ENCODE data around the gene PTPN1.
A peak's percentile ranks its signal among the peaks of the same experiment; 100 is the strongest.
"Not testable (repeated sequence)": the region's sequence is repeated elsewhere in the genome, so short reads cannot be mapped to it uniquely, and the experiment has no call there.

Gene PTPN1

DNA sequence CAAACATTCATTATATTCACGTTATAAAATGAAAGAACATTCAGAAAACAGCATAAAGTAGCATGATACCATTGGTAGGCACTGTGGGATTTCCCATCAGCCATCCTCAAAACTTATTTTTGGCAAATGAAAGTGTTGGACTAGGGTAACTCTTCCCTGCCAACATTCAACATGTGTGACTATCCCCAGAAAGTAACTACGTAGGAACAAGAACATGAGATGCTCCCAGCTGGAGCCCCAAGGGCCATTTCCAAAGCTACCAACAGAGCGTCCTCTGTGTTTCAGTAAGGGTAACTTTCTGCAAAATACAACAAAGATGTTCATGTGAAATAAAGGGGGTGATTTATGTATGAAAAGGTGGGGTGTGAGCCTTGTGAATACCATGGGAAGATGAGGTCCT, 28.4 kb upstream of the PTPN1 start:
- DNase-seq (ENCODE audit: low read depth) = peak; percentile 49

DNA sequence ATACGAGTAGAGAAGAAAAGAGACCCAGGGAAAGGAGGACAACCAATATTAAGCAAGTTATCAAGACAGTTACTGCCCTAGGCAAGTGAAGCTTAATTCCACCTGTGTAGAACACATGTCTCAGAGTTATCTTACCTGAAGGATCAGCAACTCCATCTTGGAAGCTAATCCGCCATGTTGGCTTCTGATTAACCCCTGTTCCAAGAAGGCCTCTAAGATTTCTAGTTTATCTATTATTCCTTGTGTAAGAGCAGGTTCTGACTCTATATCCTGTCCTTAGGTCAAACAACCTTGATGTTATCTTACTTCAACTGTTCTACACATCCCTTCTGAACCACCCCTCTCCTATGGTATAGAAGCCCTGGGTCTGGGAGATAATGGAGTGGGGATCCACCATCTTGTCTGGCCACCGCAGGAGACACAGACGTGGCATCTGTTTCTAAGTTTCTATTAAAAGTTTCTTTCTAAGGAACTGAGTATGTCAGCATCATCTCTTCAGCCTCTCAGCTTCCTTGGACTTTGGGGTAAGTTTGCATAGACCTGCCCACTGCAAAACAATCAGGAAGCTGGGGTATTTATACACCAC, 27.7 kb upstream of the PTPN1 start:
- no peak for DNase-seq (ENCODE audit: low read depth)

DNA sequence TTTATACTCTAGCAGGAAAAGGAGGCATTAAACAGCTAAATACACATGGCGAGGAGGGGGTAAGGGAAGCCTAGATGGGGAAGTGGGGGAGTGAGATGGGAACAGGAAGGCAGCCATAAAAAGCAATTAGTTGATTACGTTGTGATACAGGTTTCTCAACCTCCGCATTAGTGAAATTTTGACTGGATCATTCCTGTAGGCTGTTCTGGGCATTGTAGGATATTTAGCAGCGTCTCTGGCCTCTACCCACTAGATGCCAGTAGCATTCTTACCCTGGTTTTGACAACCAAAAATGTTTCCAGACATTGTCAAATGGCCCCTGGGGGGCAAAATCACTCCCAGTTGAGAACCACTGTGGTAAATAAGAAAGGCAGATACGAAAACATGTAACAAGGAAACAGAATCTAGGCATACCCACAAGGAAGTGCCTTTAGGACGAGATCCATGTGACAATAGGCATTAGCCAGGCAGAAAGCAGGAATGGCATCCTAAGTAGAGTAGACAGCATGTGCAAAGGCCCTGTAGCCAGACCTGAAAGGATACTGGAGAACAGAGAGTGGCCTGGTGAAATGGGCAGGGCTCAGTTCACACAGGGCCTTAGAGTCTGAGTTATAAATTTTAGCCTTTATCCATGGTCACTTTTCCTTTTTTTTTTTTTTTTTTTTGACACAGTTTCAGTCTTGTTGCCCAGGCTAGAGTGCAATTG, 25.8 kb upstream of the PTPN1 start:
- DNase-seq (ENCODE audit: low read depth) = no peak

DNA sequence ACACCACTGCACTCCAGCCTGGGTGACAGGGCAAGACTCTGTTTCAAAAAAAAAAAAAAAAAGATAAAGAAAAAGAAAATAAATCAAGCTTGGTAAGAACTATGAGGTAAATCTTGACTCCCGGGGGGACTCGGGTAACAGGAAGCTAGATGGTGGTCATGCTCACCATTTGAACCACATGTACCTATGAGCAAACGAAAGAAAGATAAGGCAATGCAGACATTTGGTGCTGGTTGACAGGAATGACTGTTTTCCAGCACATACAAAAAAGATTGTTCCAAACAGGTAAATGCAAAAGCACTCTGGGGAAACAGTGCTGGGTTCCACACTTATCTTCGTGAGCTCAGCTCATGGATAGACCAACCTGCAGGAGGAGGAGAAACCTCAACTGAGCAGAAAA, 22.8 kb upstream of the PTPN1 start:
- no peak for DNase-seq (ENCODE audit: low read depth)

DNA sequence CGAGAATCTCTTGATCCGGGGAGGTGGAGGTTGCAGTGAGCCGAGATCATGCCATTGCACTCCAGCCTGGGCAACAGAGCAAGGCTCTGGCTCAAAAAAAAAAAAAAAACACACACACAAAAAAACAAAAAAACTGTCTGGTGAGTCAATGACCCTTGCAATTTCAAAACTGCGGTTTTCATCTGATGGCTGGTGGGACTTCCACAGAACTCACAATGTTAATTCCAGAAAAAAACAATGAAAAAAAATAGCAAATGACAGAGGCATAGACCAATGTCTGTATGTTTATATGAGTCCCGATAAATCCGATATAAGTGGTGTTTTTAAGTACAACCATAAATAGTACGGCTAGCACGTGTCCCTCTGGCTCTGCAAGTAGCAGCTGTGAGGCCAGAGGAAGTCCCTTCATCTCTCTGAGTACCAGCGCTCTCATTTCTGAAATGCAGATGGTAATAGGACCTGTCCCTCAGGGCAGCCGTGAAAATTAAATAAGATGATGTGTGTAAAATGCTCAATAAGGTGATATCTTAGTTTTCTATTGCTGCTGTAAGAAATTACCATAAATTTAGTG, 21.9 kb upstream of the PTPN1 start:
- DNase-seq (ENCODE audit: low read depth) = no peak

DNA sequence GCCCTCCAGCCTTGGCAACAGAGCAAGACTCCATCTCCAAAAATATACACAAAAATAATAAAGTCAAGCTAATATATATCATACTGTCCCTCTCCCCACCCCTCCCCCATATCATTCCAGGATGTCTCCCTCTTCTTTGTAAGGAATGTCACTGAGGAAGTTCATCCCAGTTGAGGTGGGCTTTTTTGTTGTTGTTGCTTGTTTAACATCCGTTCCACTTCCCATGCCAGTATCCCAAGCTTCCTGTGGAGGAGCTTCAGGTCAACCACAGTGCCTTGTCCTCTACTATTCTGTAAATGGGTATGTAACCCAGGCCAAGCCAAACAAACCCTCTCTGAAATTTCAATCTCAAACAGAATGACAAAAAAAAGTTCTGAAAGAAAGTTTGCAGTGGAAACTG, 19.0 kb upstream of the PTPN1 start:
- DNase-seq (ENCODE audit: low read depth) = no peak

DNA sequence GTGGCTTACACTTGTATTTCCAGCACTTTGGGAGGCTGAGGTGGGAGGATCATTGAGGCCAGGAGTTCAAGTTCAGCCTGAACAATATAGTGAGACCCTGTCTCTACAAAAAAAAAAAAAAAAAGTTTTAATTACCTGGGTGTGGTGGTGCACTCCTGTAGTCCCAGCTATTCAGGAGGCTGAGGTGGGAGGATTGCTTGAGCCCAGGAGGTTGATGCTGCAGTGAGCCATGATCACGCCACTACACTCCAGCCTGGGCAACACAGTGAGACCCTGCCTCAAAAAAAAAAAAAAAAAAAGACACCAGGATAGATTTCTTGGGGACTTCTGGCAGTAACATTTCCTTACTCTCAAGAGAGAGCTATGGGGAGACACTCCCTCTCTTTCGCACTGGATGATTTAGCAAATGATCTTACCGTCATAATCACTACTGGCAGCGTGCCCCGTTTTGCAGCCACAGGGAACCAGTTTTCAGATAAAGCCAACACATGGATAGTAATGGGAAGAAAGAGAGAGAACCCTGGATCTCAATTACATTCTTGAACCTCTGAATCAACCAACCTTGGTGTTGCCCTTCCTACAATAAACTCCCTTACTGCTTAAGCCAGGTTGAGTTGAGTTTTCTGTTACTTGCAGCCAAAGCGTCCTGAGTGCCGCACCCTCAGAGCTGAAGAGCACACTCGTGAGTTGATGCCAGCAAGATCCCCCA, 18.1 kb upstream of the PTPN1 start:
- no peak for DNase-seq (ENCODE audit: low read depth)

DNA sequence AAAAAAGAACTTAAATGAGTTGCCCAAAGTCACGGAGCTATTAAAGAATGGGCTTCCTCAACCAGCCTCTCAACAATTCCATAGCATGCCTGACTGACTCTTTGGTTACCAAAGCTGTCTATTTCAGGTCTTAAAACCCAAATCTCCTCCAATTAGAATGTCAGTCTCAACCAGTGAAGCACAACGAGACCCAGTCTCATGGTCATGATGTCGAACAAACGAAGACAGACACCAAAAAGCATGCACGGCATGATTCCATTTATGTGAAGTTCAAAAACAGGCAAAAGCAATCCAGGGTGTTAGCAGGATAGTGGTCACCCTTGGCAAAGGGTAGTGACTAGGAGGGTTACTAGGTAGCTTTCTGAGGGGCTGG, 16.3 kb upstream of the PTPN1 start:
- DNase-seq (ENCODE audit: low read depth) = no peak

DNA sequence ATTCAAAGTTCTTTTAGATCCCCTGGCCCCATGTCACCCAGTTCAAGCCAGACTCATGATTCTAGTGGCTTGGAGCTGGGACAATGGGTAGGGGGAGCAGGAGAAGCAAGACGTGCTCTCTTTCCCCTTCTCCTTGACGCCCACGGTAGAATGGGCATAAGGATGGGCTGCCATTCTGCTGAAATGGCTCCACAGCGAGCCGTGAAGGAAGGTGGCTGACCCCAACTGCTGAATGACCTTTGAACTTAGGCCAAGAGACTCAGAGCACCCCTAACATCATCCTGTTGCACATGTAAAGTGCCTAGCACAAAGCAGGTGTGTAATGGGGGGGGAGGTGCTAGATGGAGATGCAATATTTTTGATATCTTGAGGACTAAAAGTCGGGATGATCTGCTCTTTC, 15.8 kb upstream of the PTPN1 start:
- DNase-seq (ENCODE audit: low read depth) = no peak

DNA sequence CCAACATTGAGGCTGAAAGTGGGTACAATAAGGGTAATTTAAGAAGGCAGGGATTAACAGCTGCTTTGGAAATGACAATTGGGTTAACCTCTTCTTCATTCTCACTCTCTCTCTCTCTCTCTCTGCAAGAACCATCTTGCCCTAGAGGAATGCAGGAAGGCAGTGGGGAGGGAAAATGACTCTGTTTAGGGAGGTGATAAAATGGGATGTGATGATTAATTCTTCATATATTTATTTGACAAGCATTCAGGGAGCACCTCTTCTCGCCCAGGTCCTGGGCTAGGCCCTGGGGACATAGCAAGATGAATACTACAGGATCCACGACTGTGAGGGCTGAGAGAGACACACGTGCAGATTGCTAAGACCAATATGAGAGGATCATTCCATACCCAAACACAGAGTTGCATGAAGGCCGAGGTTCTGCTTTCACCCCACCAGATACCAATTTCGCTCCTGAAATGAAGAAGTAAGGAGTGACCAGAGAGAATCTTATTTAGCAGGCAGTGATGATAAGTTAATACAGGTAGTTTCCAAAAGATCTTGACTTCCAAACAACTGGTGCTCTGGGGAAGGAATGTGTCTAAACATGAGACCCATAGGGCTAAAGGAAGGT, 13.3 kb upstream of the PTPN1 start:
- no peak for DNase-seq (ENCODE audit: low read depth)

DNA sequence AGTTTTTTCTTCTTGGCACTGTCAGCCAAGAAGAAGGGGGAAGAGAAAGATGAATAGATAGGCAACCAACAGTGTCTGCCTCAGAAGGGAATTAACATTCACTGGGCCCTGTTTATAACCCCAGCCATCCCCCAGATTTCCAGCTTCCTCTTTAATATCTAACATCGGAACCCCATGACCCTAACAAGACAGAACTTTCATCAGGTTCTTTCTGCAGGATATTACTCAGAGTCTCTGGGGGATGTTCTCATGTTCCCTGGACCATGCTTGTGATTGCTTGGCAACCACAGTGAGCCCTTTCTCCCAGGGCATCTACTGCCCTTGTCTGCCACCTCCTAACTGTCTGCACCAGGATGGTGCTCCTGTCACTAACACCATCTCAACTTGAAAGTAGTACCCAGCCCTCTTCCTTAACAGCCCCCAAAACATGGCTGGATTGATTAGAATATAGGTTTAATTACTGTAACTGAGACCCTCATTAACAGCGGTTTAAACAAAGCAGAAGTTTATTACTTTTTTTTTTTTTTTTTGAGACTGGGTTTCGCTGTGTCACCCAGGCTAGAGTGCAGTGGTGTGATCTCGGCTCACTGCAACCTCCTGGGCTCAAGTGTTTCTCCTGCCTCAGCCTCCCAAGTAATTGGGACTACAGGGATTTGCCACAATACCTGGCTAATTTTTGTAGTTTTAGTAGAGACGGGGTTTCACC, 12.0 kb upstream of the PTPN1 start:
- peak; percentile 73 for DNase-seq (ENCODE audit: low read depth)

DNA sequence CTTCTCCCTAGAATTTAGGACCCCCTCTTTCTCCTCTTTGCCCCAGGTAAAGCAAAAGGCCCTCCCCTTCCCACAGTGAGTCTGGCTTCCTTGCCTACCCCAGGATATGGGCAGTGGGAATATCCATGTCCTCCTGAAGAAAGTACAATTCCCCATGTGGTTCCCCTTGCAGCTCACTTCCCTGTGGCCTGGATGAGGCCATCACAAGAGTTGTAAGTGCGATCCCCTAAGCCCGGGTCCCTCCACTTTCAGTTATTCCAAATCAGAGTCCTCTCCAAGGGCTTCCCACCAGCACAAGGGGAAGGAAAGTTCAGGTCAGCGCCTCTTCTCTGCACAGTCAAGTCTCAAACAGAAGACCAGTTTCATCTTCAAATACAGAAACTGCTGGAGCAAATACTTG, 10.2 kb upstream of the PTPN1 start:
- DNase-seq (ENCODE audit: low read depth) = no peak

DNA sequence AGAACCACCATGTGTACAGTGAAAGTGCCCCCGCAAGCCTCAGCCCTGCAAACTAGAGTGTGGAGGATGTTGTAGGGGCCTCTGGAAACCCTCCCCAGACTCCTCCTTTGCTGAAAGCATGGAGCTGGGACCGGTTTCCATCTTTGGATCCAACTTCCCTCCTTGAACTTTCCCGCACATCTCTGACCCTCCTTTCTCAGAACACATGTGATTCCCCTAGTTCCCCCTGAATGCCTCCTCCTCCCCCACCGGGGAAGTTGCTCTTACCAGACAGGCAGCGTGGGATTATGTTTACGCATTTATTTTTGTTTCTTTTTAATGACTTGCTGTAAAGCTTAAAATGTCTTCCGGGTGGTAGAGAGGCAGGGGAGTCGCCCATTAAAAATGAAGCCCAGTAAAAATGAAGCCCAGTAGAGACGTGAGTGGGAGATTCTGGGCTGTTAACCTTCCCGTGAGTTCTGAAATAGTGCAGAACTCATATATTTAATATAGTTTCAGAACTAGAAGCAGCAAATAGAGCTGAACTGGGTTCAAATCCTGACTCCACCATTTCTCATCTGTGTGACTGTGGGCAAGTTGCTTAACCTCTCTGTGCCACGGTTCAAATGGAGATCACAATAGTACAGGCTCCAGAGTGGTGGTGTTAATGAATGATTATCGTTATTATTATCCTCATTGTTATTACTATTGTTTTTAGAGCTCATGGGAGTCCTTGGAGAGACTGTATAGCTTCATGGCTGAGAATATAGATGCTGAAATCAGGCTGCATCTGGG, 8.0 kb upstream of the PTPN1 start:
- DNase-seq (ENCODE audit: low read depth) = no peak

DNA sequence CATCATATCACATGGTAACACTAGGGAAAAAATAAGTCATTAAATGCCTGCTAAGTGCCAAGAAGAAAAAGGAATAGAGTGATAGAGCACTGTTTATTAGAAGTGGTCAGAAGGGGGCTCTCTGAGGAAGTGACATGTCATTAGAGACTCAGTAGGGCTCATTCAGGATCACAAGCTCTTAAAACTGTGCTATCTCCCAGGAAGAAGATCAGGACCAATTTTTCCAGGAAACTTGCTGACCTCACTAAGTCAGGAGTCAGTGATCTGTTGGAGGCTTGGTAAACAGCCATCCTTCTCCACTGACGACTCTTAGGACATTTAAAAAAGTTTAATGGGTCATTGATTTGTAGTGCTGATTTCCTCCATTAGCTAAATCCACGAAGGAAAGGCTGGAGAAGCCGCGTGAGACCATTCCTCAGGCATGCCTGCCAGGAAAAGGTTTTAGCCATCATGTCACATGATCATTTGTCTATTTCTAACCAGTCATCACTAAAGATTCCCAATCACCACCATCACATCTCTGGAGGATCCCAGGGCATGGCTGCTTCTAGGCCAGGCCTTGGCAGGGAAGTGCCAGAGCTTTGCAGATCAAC, 5.9 kb upstream of the PTPN1 start:
- peak; percentile 38 for DNase-seq (ENCODE audit: low read depth)

DNA sequence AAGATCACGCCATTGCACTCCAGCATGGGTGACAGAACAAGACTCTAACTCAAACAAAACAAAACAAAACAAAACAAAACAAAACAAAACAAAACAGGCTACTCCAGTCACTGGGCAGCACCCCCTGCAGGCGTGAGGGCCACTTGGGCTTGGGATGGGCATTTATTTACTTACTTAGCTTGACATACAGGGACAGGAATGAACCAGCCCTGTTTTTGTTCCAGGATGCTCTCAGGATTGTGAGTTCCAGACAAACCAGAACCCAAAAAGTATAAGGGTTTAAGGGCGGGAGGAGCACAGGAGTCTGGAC, 4.0 kb upstream of the PTPN1 start:
- DNase-seq (ENCODE audit: low read depth) = no peak

DNA sequence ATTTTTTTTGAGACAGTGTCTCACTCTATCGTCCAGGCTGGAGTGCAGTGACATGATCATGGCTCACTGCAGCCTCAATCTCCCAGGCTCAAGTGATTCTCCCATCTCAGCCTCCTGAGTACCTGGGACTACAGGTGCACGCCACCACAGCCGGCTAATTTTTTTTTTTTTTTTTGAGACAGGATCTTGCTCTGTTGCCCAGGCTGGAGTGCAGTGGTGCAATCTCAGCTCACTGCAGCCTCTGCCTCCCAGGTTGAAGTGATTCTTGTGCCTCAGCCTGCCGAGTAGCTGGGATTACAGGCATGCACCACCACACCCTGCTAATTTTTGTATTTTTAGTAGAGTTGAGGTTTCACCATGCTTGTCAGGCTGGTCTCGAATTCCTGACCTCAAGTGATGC, 2.4 kb upstream of the PTPN1 start:
- DNase-seq (ENCODE audit: low read depth) = not testable (repeated sequence)

DNA sequence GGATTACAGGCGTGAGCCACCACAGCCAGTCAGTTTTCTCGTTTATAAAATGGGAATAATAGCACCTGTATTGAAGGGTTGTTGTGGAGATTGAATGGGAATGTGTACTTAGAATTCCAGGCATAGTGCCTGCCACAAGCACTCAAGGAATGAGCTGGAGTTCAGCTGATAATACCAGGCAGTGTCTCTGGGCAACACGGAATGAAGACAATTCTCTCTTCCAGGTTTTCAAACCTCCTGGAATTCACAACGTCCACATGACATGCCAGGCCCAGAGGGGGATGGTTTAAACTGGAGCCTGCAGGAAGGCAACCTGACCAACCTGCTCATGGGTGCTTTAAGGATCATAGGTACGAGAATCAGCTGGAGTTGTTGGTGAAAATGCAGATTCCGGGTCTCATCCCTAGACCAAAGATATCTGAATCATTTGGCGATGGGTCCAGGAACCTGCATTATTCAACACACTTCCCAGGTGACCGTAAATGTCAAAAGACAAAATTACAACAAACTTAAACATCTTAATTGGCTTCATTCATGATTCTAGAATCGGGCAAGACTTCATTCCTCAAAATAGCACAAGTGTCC, 1.9 kb upstream of the PTPN1 start:
- DNase-seq (ENCODE audit: low read depth) = no peak

DNA sequence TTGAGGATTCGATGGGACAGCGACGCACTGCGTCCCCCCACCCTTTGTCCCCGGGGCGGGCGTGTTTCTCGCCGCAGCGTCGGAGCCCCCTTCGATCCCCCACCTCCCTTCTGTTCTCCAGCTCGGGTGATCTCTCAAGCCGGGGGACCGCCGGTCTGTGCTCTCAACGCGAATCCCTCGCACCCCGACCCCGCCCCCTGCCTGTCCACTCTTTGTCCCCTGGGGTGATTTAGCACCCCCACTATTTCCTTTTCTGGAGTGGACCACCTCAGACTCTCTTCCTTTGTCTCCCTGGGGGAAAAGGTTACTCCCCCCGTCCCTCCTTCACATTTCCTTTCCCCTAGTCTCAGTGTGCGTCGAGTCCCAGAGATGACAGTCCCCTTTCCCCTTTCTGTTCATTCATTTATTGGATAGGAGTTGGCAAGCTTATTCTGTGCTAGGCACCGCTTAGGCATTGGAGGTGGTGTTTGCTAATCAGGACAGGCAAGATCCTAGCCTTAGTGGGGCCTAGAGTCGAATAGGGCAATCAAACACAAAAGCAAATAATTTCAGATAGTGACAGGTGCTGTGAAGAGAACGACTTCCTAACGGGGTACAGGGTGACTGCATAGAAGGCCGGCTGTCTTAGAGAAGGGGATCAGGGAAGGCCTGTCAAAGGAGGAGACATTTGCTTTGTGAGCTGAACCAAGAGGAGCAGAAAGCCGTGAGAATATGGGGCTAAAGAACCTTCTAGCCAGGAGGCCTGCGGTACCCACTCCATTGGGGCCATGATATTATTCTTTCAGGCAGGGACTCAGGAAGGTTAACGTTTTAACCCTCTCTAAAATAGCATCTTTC, 741 bp downstream of the PTPN1 start:
- DNase-seq (ENCODE audit: low read depth) = no peak

DNA sequence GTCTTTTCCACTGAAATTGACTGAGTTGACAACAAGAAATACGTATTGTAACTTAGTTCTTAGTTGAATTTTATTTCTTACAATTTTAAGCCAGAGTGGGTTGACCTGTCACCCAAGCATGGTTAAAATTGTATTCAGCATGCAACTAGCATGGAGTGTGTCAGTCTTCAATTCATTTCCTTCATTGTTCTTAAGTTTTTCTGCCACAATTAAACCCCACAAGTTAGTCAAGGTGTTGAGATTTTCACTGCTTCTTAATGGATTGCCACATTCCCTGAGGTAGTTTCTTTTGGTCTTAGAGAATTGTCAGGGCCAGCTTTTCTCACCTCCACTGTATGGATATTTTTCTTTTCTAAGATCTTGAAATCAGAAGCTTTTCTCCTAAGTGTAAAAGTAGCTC, 2.1 kb downstream of the PTPN1 start:
- no peak for DNase-seq (ENCODE audit: low read depth)
